Activated naive CD8-positive, alpha-beta T cell treated with anti-CD3 and anti-CD28 coated beads, Interleukin-2, amount 50 U/mL, for 24 hours (primary cell): ENCODE results near the gene CSDE1.
A peak's percentile ranks its signal among the peaks of the same experiment; 100 is the strongest.

Experiments used
- ATAC-seq: fragments of 150-1000 bp; cut with Tn5 transposase; one replicate; pipeline ENCODE4 v1.10.0; 2021
- DNase-seq: peaks from one replicate; pipeline ENCODE4 v3.0.0; 2021
- H3K27ac Mint-ChIP-seq: one replicate; pipeline ENCODE4 v1.8.0; 2021; ENCODE audit warnings: mild to moderate bottlenecking, mixed read lengths
- H3K27me3 Mint-ChIP-seq: one replicate; pipeline ENCODE4 v1.8.0; 2021; ENCODE audit warnings: mixed read lengths
- H3K36me3 Mint-ChIP-seq: one replicate; pipeline ENCODE4 v1.8.0; 2021; ENCODE audit warnings: low read depth, mixed read lengths
- H3K4me1 Mint-ChIP-seq: one replicate; pipeline ENCODE4 v1.8.0; 2021; ENCODE audit warnings: mixed read lengths
- H3K4me3 Mint-ChIP-seq: one replicate; pipeline ENCODE4 v1.8.0; 2021; ENCODE audit warnings: mild to moderate bottlenecking, moderate library complexity, mixed read lengths
- H3K9me3 Mint-ChIP-seq: one replicate; pipeline ENCODE4 v1.8.0; 2021; ENCODE audit warnings: mixed read lengths

The CSDE1 gene

GRCh38 chr1:114670083-114671010 is 87.4 kb downstream of the CSDE1 start:
- no peaks in the 10 kb centered on the region for H3K9me3 Mint-ChIP-seq
- ATAC-seq: peak; percentile 99
- peak; percentile 86 for DNase-seq
- H3K27ac Mint-ChIP-seq: no peak overlapping the region
- peak overlapping the region; percentile 81 for H3K4me3 Mint-ChIP-seq
- H3K36me3 Mint-ChIP-seq: no peaks in the 10 kb centered on the region
- peaks cover 5% of the 10 kb centered on the region for H3K27me3 Mint-ChIP-seq
- H3K4me1 Mint-ChIP-seq: peaks cover 9% of the 10 kb centered on the region

GRCh38 chr1:114669562-114670082 is 88.2 kb downstream of the CSDE1 start, which contains the start of gene DENND2C:
DENND2C (minus strand) TSS chr1:114670049; CDS start chr1:114625984, 44,065 bp downstream.
- no peak within 1 kb of the TSS for H3K27ac Mint-ChIP-seq
- H3K4me3 Mint-ChIP-seq: peak within 1 kb of the TSS; percentile 81
- no peaks in the 10 kb centered on the region for H3K36me3 Mint-ChIP-seq
- H3K27me3 Mint-ChIP-seq: peaks cover 5% of the 10 kb centered on the region
- DNase-seq (no peak), ATAC-seq (peak; percentile 67)
- H3K4me1 Mint-ChIP-seq: peaks cover 9% of the 10 kb centered on the region
- H3K9me3 Mint-ChIP-seq: no peaks in the 10 kb centered on the region

DNA sequence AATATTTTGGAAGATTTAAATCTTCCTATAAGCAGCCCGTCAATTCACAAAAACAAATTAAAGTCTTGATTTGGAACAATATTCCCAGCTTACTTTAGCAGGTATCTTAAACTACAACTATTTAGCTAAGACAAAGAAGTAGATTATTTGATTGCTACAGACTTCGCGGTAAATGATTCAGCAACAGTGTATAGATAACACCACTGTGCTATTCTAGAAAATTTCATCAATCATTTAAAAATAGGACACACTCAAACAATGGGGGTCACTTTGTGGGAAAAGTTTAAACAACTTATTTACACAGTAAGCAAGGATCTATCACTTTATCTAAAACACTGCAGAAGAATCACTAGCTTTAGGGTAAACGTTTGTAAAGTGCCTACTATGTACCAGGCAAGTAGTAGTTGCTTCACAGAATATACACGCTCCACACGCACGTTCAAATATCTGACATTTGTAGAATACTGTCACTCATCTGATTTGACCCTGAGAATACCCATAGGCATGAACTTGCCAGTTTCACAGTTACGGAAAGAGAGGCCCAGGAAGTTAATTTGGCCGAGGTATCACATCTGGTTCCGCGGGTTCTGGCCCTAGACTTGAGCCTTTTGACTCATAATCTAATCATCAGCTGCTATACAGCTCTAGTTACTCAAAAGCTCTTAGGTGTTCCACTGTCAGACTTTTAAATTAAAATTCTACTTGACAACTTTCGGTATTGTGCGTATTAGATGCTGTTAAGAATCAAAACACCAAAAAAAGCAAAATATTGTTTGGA is 88.8 kb downstream of the CSDE1 start:
- Mint-ChIP-seq H3K27ac (no peak overlapping the region), H3K27me3 (peaks cover 5% of the 10 kb centered on the region), H3K4me1 (peaks cover 9% of the 10 kb centered on the region), H3K36me3 (no peaks in the 10 kb centered on the region), H3K9me3 (no peaks in the 10 kb centered on the region), H3K4me3 (peak overlapping the region; percentile 81)
- ATAC-seq (no peak), DNase-seq (no peak)

DNA sequence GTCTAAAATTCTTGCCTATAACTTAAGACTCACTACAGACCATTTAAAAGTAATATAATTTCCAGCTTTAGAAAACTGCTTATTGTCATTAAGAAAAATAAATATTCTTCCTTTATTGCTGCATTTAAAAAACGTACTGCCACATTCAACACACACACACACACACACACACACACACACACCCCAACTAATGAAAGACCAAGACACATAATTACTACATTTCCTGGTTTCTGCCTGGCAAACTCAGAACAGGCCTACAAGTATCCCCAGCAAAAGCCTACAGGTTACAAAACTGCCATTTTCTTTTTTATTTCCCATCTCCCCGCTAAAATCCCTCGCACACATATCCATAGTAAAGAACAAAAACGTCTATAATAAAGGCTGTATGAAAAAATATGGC is 89.4 kb downstream of the CSDE1 start:
- H3K4me1 Mint-ChIP-seq: peaks cover 9% of the 10 kb centered on the region
- no peaks in the 10 kb centered on the region for H3K36me3 Mint-ChIP-seq
- no peak overlapping the region for H3K27ac Mint-ChIP-seq
- no peak overlapping the region for H3K4me3 Mint-ChIP-seq
- ATAC-seq: no peak
- no peaks in the 10 kb centered on the region for H3K9me3 Mint-ChIP-seq
- peaks cover 5% of the 10 kb centered on the region for H3K27me3 Mint-ChIP-seq
- no peak for DNase-seq

DNA sequence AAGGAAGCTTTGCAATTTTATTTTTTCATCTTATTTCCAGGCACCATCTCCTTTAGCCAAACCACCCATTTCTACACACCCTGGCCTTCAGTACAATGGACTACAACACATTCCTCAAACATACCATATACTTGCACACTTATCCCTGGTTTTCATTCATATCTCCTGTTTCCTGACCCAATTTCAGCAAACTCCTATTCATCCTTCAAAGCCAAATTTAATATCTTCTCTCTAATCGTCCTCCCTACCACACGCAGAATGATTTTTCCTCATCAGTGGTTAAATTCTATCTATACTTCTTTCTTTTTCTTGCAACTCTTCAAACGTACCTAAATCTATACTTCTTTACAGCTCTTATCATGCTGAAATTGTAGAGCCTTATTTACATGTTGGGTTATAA is 90.8 kb downstream of the CSDE1 start:
- DNase-seq (no peak), ATAC-seq (no peak)
- H3K4me3 Mint-ChIP-seq: no peak overlapping the region
- peaks cover 8% of the 10 kb centered on the region for H3K27me3 Mint-ChIP-seq
- H3K27ac Mint-ChIP-seq: no peak overlapping the region
- H3K4me1 Mint-ChIP-seq: peaks cover 9% of the 10 kb centered on the region
- H3K9me3 Mint-ChIP-seq: no peaks in the 10 kb centered on the region
- H3K36me3 Mint-ChIP-seq: no peaks in the 10 kb centered on the region
